ENCODE measurements around the gene CCDC171.

- no peak for TF ChIP-seq CTCF (IDR thresholded peaks at IDR 0.05)
- TF ChIP-seq POLR2A (IDR thresholded peaks at IDR 0.05; ENCODE audit: low read depth) = no peak
These were observed 188.2 kb downstream of the CCDC171 start for GRCh38 chr9:15741015-15741414.

All from esophagus muscularis mucosa (tissue), 3 donors.